ENCODE data around the gene SYNGR4.
"Not testable (repeated sequence)": the region's sequence is repeated elsewhere in the genome, so short reads cannot be mapped to it uniquely, and the experiment has no call there.

SYNGR4 gene

DNA sequence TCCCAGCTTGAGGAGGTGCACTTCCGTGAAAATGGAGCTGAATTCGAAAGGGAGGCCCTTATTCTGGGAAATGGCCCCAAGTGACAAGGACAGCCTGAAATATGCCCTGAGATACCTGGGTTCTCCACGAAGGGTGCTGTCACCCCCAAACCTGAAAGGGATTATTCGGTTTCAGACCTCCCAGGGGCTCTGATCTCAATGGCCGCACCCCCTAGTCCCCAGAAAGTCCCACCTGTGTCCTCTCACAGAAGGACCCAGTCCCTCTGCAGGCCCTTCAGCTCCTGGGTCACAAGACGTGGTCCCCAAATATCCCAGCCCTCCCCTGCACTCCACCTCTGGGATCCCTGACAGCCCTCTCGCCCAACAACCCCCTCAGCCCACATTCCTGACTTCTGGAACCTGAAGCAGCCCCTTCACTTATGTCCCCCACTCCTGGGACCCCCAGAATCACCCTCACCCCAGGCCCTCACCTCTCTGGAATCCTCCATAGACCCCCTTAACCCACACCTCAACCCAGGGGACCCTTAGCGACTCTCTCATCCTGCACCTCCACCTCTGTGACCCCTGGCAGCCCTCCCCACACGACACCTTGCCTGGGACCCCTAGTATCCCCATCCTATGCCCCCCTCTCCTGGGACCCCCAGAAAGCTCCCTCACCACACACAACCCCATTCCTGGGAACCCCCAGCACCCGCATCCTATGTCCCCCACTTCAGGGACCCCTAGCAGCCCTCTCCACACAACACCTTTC lies 606 bp downstream of the SYNGR4 start:
- DNase-seq (ENCODE audit: low read depth) = no peak
- no peak for TF ChIP-seq CTCF (conservative IDR thresholded peaks at IDR 0.05; ENCODE audit: low read length)
- H3K4me3 ChIP-seq (ENCODE audit: low read length) = peak overlapping the region; percentile 88; the same call in 1 of the 2 replicates

GRCh38 chr19:48365602-48366001 lies 1.4 kb downstream of the SYNGR4 start:
- H3K4me3 ChIP-seq (ENCODE audit: low read length) = no peak overlapping the region
- no peak for DNase-seq (ENCODE audit: low read depth)
- TF ChIP-seq CTCF (conservative IDR thresholded peaks at IDR 0.05; ENCODE audit: low read length) = no peak

- no peak for DNase-seq (ENCODE audit: low read depth)
- no peak overlapping the region for H3K4me3 ChIP-seq (ENCODE audit: low read length)
- no peak for TF ChIP-seq CTCF (conservative IDR thresholded peaks at IDR 0.05; ENCODE audit: low read length)
Observed at GRCh38 chr19:48367855-48368254, 3.7 kb downstream of the SYNGR4 start.

DNA sequence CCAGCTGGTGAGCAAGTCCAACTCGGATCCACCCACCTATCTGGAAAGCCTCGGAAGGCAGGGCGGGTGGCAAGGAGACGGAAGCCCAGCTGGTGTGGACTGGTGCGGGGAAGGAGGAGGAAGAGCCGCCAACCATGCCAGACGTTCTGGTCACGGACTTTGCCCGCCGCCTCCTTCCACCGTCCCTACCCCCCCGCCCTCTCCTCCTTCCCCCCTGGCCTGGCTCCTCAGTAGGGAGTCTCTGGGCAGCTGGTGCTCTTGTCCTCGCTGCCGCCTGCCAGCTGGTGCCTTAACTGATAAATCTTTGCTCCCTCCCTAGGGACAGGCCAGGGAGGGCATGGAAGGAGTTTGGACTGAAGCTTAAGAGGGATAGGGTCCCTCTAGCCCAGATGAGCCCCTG lies 4.8 kb downstream of the SYNGR4 start:
- DNase-seq (ENCODE audit: low read depth) = no peak
- H3K4me3 ChIP-seq (ENCODE audit: low read length) = no peak overlapping the region
- TF ChIP-seq CTCF (conservative IDR thresholded peaks at IDR 0.05; ENCODE audit: low read length) = no peak

GRCh38 chr19:48370955-48371354 lies 6.8 kb downstream of the SYNGR4 start:
- no peak for TF ChIP-seq CTCF (conservative IDR thresholded peaks at IDR 0.05; ENCODE audit: low read length)
- H3K4me3 ChIP-seq (ENCODE audit: low read length) = no peak overlapping the region

DNA sequence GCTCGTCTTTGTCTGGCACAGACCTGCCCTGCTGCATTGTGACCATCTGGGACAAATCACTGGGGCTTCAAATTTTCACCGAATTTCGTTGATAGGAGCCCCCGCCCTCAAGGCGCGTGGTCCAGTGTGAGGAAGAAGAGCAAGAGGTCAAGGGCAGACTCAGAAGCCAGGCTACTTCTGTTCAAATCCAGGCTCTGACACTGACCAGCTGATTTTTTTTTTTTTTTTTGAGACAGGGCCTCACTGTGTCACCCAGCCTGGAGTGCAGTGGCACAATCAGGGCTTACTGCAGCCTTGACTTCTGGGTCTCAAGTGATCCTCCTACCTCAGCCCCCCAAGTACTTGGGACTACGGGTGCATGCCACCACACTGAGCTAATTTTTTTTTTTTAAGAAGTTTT lies 7.2 kb downstream of the SYNGR4 start:
- DNase-seq (ENCODE audit: low read depth) = no peak
- TF ChIP-seq CTCF (conservative IDR thresholded peaks at IDR 0.05; ENCODE audit: low read length) = no peak
- H3K4me3 ChIP-seq (ENCODE audit: low read length) = no peak overlapping the region

More at GRCh38 chr19:48370955-48371354, 6.8 kb downstream of the SYNGR4 start:
- no peak for DNase-seq (ENCODE audit: low read depth)

GRCh38 chr19:48371771-48372170 lies 7.6 kb downstream of the SYNGR4 start:
- H3K4me3 ChIP-seq (ENCODE audit: low read length); DNase-seq (ENCODE audit: low read depth): not testable (repeated sequence)

Measured in AG10803 (cell line).